Activated CD4-positive, alpha-beta T cell treated with anti-CD3 and anti-CD28 coated beads, Interleukin-2, amount 50 U/mL, for 1 hour (primary cell): ENCODE results near the gene SLC26A11.
A peak's percentile ranks its signal among the peaks of the same experiment; 100 is the strongest.
"Not testable (repeated sequence)": the region's sequence is repeated elsewhere in the genome, so short reads cannot be mapped to it uniquely, and the experiment has no call there.

ENCODE experiments used
- DNase-seq: peaks from one replicate; pipeline ENCODE4 v3.0.0-alpha.2; 2020

Gene SLC26A11

GRCh38 chr17:80246266-80246681, 26.0 kb downstream of the SLC26A11 start:
- DNase-seq = no peak

- DNase-seq = no peak
Measured at GRCh38 chr17:80246726-80247125, 26.5 kb downstream of the SLC26A11 start.

- no peak for DNase-seq
Measured at GRCh38 chr17:80247561-80247960, 27.3 kb downstream of the SLC26A11 start.

GRCh38 chr17:80248001-80248893, 28.0 kb downstream of the SLC26A11 start:
- no peak for DNase-seq

GRCh38 chr17:80248894-80249710, 28.9 kb downstream of the SLC26A11 start:
- DNase-seq = no peak

GRCh38 chr17:80251966-80252365, 31.7 kb downstream of the SLC26A11 start:
- no peak for DNase-seq

GRCh38 chr17:80252871-80253270, 32.6 kb downstream of the SLC26A11 start:
- peak; percentile 90 for DNase-seq

GRCh38 chr17:80253631-80254395, 33.6 kb downstream of the SLC26A11 start:
- DNase-seq = no peak

GRCh38 chr17:80254396-80255251, 34.4 kb downstream of the SLC26A11 start:
- DNase-seq = peak; percentile 38

GRCh38 chr17:80256034-80256350, 35.8 kb downstream of the SLC26A11 start:
- no peak for DNase-seq

GRCh38 chr17:80257716-80258213, 37.5 kb downstream of the SLC26A11 start:
- DNase-seq = no peak

GRCh38 chr17:80258296-80258695, 38.1 kb downstream of the SLC26A11 start:
- DNase-seq = not testable (repeated sequence)

GRCh38 chr17:80259457-80260068, 39.3 kb downstream of the SLC26A11 start:
- no peak for DNase-seq

- DNase-seq = peak; percentile 79
Measured at GRCh38 chr17:80260069-80260535, 39.9 kb downstream of the SLC26A11 start.

GRCh38 chr17:80260791-80261158, 40.5 kb downstream of the SLC26A11 start, which contains the start of gene RNF213:
RNF213 (plus strand) TSS chr17:80260852; CDS start chr17:80263682, 2,830 bp downstream.
- DNase-seq = peak; percentile 46

- peak; percentile 67 for DNase-seq
Measured at GRCh38 chr17:80261159-80261894, 41.1 kb downstream of the SLC26A11 start.

GRCh38 chr17:80261895-80262279, 41.7 kb downstream of the SLC26A11 start:
- no peak for DNase-seq

- DNase-seq = no peak
Measured at GRCh38 chr17:80262291-80262690, 42.1 kb downstream of the SLC26A11 start.

GRCh38 chr17:80262775-80263244, 42.6 kb downstream of the SLC26A11 start:
- DNase-seq = no peak
